Esophagus squamous epithelium (tissue), 5 donors: Measurements from ENCODE around the gene NOXO1. TPM values are rescaled to one million over a fixed set of nuclear protein-coding genes. Genes with fewer than 3 reads are reported as not detected.

ENCODE experiments used
- DNase-seq: peaks from one replicate; lab custom pipeline; 2025; lab: John Stamatoyannopoulos, UW
- H3K27ac ChIP-seq, 4 donors: fragments of 200-600 bp; sonication (generic); one replicate each; pipeline ENCODE4 v1.5.1; 2016 to 2019; ENCODE audit warnings: mild to moderate bottlenecking in 1 of 4
- H3K27me3 ChIP-seq, 4 donors: fragments of 200-600 bp; sonication (generic); 1 replicate in 3 of 4; 2 replicates in 1 of 4; pipeline versions ENCODE4 v1.5.1 to v1.6.0; 2017 to 2021; ENCODE audit warnings: antibody characterized with exemption in 1 of 4
- H3K36me3 ChIP-seq, 3 donors: fragments of 200-600 bp; sonication (generic); one replicate each; pipeline ENCODE4 v1.5.1; 2016 to 2019
- H3K4me1 ChIP-seq, 3 donors: fragments of 200-600 bp; sonication (generic); one replicate each; pipeline ENCODE4 v1.5.1; 2017 to 2019
- H3K4me3 ChIP-seq, 4 donors: fragments of 200-600 bp; sonication (generic); 1 replicate in 3 of 4; 2 replicates in 1 of 4; pipeline ENCODE4 v1.5.1; 2016 to 2019; ENCODE audit warnings: mild to moderate bottlenecking in 2 of 4, moderate library complexity in 1 of 4
- H3K9me3 ChIP-seq, 3 donors: fragments of 200-600 bp; sonication (generic); one replicate each; pipeline ENCODE4 v1.5.1; 2016 to 2019
- POLR2A ChIP-seq, 4 donors: fragments of 450-650 bp; IDR thresholded peaks; one replicate each; pipeline ENCODE4 v1.6.1; 2017; ENCODE audit warnings: antibody characterized with exemption in 4 of 4, mild to moderate bottlenecking in 4 of 4, moderate library complexity in 3 of 4
- WGBS, 2 donors: methylation state at CpG; one replicate each; pipeline ENCODE4 v1.1.5; 2018; 5-methylcytosine and 5-hydroxymethylcytosine counted together
- intact Hi-C: fragments of 100-400 bp; cut with DNase I; formaldehyde crosslinking; loops from one replicate; pipeline ENCODE4 v1.15.0; 2022
- total RNA-seq, 4 donors: library from RNA; depleted of rRNA; stranded (reverse); fragments of >200 nt; gene quantifications; one replicate each; pipeline ENCODE4 v1.1.0, GENCODE V29; 2016
- TF ChIP-seq, protein P1 (sequence below), 6 experiments: fragments of 450-650 bp in 4 of 6; fragments of 200-600 bp in 2 of 6; sonication (generic) in 2 of 6; IDR thresholded peaks; one replicate each; pipeline ENCODE4 v1.5.1; 2016 to 2019; ENCODE audit warnings: antibody characterized with exemption in 6 of 6, mild to moderate bottlenecking in 4 of 6, moderate library complexity in 4 of 6
- donor health status: DM: yes; HTN: yes; CAD: no.

The NOXO1 gene
- total RNA-seq, 4 donors from 2014 or later, result 0.38 to 4.2 (median 1.8) TPM

DNA sequence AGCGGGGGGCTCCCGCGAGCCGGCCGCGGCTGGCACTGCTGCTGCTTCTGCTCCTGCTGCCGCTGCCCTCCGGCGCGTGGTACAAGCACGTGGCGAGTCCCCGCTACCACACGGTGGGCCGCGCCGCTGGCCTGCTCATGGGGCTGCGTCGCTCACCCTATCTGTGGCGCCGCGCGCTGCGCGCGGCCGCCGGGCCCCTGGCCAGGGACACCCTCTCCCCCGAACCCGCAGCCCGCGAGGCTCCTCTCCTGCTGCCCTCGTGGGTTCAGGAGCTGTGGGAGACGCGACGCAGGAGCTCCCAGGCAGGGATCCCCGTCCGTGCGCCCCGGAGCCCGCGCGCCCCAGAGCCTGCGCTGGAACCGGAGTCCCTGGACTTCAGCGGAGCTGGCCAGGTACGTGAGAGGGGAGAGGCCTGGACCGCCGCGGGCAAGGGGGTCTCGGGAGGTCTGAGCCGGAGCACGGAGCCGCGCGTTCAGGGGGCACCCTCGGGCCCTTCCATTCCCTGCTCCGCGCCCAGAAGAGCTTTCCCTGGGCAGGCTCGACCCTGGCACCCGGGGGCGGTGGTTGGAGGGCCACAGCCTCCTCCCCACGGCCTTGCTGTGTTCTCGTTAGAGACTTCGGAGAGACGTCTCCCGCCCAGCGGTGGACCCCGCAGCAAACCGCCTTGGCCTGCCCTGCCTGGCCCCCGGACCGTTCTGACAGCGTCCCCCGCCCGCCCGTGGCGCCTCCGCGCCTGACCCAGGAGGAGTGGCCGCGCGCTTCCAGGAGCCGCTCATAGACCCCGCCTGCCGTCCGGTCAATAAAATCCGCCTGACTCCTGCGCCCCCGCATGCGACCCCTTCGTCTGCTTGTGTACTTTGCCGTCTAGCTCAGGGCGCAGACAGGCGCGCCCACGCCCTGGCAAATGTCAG is 38.9 kb upstream of the NOXO1 start:
- DNase-seq, result no peak
- H3K27ac ChIP-seq, result no peak overlapping the region
- H3K4me3 ChIP-seq, result peak overlapping the region in 2 of 4 donors; percentile 21 to 50
- H3K9me3 ChIP-seq, result no peaks in the 10 kb centered on the region
- H3K4me1 ChIP-seq, result peaks cover 31 to 53% (median 32%) of the 10 kb centered on the region in 3 donors
- WGBS, 2 donors, result 1 to 2% methylated on average over 14 to 38 of the region's 96 CpGs
- peaks cover 3 to 62% (median 11%) of the 10 kb centered on the region in 4 donors for H3K27me3 ChIP-seq
- TF ChIP-seq, protein P1, sequence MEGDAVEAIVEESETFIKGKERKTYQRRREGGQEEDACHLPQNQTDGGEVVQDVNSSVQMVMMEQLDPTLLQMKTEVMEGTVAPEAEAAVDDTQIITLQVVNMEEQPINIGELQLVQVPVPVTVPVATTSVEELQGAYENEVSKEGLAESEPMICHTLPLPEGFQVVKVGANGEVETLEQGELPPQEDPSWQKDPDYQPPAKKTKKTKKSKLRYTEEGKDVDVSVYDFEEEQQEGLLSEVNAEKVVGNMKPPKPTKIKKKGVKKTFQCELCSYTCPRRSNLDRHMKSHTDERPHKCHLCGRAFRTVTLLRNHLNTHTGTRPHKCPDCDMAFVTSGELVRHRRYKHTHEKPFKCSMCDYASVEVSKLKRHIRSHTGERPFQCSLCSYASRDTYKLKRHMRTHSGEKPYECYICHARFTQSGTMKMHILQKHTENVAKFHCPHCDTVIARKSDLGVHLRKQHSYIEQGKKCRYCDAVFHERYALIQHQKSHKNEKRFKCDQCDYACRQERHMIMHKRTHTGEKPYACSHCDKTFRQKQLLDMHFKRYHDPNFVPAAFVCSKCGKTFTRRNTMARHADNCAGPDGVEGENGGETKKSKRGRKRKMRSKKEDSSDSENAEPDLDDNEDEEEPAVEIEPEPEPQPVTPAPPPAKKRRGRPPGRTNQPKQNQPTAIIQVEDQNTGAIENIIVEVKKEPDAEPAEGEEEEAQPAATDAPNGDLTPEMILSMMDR (IDR thresholded peaks at IDR 0.05), result no peak
- no peak for TF ChIP-seq POLR2A (IDR thresholded peaks at IDR 0.05)
- no peaks in the 10 kb centered on the region for H3K36me3 ChIP-seq
- intact Hi-C loops, result loop anchor here (5.0 kb wide), 1 partner anchor 122 kb away; no protein-coding TSS in a partner anchor

DNA sequence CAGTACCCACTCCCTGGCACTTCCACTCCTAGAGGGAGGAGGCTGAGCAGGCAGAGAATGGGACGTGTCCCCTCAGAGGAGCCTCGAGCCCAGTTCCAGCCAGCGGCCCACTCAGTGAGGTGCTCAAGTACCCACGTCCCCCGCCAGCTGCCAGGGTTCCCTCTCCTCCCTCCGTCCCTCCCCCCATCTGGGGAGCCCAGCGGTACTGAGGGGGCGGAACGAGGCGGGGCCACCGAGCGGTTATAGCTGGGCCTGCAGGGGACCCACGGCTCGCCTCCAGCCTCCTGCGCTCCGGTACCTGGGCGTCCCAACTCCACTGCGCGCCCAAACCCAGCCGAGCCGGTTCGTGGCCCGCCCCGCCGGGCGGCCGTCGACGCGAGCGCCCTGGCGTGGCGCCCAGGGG is 38.2 kb upstream of the NOXO1 start, which contains the start of gene NPW:
NPW (plus strand) TSS at position 268 of the 403 bp plus-strand sequence.
- no peaks in the 10 kb centered on the region for H3K36me3 ChIP-seq
- intact Hi-C loops, result no loop called here
- H3K27ac ChIP-seq, result no peak within 1 kb of the TSS
- 0% methylated on average over 4 of the region's 33 CpGs; no CpG with 5 or more reads in 1 of the 2 donors for WGBS, 2 donors
- peaks cover 3 to 62% (median 11%) of the 10 kb centered on the region in 4 donors for H3K27me3 ChIP-seq
- DNase-seq, result no peak
- H3K4me3 ChIP-seq, result peak within 1 kb of the TSS in 2 of 4 donors; percentile 21 to 50
- peaks cover 31 to 57% (median 32%) of the 10 kb centered on the region in 3 donors for H3K4me1 ChIP-seq
- TF ChIP-seq, protein P1 (IDR thresholded peaks at IDR 0.05), result no peak
- TF ChIP-seq POLR2A (IDR thresholded peaks at IDR 0.05), result no peak
- no peaks in the 10 kb centered on the region for H3K9me3 ChIP-seq

DNA sequence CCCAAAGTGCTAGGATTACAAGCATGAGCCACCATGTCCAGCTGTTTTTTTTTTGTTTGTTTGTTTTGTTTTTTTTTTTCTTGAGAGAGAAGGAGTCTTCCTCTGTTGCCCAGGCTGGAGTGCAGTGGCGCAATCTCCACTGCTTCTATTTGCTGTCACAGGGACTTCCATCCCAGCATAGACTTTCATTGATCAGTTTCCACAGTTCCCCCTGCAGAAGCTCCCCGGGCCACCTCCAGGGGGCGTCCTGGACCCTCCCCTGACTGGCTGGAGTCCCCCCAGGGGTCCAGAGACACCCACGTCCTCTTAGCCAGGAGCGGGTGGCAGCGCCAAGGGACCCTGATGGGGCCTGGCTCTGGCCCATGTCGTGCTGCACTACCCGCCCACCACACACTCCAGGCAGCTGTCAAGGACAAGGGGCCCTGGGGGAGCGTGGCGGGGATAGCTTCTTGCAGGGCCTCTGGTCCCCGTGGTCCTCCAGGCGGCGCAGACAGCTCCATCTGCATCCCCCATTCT is 35.2 kb upstream of the NOXO1 start:
- peaks cover 3 to 48% (median 11%) of the 10 kb centered on the region in 4 donors for H3K27me3 ChIP-seq
- H3K27ac ChIP-seq, result no peak overlapping the region
- intact Hi-C loops, result no loop called here
- no peaks in the 10 kb centered on the region for H3K9me3 ChIP-seq
- 44% methylated on average over 2 of the region's 13 CpGs; no CpG with 5 or more reads in 1 of the 2 donors for WGBS, 2 donors
- peaks cover 14 to 35% (median 18%) of the 10 kb centered on the region in 3 donors for H3K4me1 ChIP-seq
- no peaks in the 10 kb centered on the region for H3K36me3 ChIP-seq
- H3K4me3 ChIP-seq, result no peak overlapping the region
- TF ChIP-seq POLR2A (IDR thresholded peaks at IDR 0.05), result no peak
- TF ChIP-seq, protein P1 (IDR thresholded peaks at IDR 0.05), result peak in 2 of 6 experiments; percentile 17 to 20
- DNase-seq, result no peak

DNA sequence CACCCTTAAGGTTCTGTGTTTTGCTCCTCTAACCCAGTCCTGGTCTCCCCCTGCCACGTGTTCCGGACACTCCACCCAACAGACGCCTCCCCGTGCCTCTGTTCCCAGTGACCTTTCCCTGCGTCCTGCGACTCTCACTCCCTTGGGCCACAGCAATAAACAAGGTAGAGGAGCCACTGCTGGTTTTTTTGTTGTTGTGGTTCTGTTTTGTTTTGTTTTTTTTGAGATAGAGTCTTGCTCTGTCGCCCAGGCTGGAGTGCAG is 34.6 kb upstream of the NOXO1 start:
- no peak for DNase-seq
- Histone ChIP-seq H3K27me3 (peaks cover 3 to 42% (median 11%) of the 10 kb centered on the region in 4 donors), H3K4me3 (no peak overlapping the region), H3K36me3 (no peaks in the 10 kb centered on the region), H3K9me3 (no peaks in the 10 kb centered on the region), H3K27ac (peak overlapping the region; percentile 58 to 78 (median 70)), H3K4me1 (peaks cover 14 to 34% (median 18%) of the 10 kb centered on the region in 3 donors)
- TF ChIP-seq, protein P1 (IDR thresholded peaks at IDR 0.05), result no peak
- no peak for TF ChIP-seq POLR2A (IDR thresholded peaks at IDR 0.05)
- intact Hi-C loops, result no loop called here
- 71 to 79% methylated on average over 3 to 7 of the region's 7 CpGs for WGBS, 2 donors
